Liver (tissue), 9 donors: ENCODE results near the gene NOS2. TPM values are rescaled to one million over a fixed set of nuclear protein-coding genes. Genes with fewer than 3 reads are reported as not detected.

Experiments
- DNase-seq: peaks from one replicate; pipeline ENCODE4 v3.0.0-alpha.2; 2017; ENCODE audit warnings: low spot score
- H3K27ac ChIP-seq, 2 donors: one replicate each; pipeline ENCODE4 v1.7.0; 2013; ENCODE audit warnings: inconsistent platforms in 2 of 2, low read length in 2 of 2, control low read depth in 1 of 2, low read depth in 1 of 2, mild to moderate bottlenecking in 1 of 2
- H3K27me3 ChIP-seq, 4 donors: one replicate each; pipeline versions ENCODE4 v1.6.1 to v1.7.0; 2013; ENCODE audit warnings: low read length in 3 of 4, inconsistent platforms in 1 of 4, mild to moderate bottlenecking in 1 of 4, moderate library complexity in 1 of 4; ENCODE audit not compliant: control insufficient read depth in 4 of 4, insufficient read depth in 4 of 4
- H3K36me3 ChIP-seq, 4 donors: one replicate each; pipeline versions ENCODE4 v1.6.1 to v1.7.0; 2013; ENCODE audit warnings: low read length in 3 of 4, mild to moderate bottlenecking in 3 of 4, low read depth in 1 of 4, moderate library complexity in 1 of 4; ENCODE audit not compliant: control insufficient read depth in 4 of 4, insufficient read depth in 3 of 4
- H3K4me1 ChIP-seq, 4 donors: one replicate each; pipeline versions ENCODE4 v1.6.1 to v1.7.0; 2013; ENCODE audit warnings: low read length in 3 of 4, mild to moderate bottlenecking in 3 of 4, moderate library complexity in 1 of 4; ENCODE audit not compliant: control insufficient read depth in 4 of 4, insufficient read depth in 4 of 4
- H3K4me3 ChIP-seq, 3 donors: one replicate each; pipeline versions ENCODE4 v1.6.1 to v1.7.0; 2013; ENCODE audit warnings: low read length in 3 of 3, control low read depth in 1 of 3, low read depth in 1 of 3, mild to moderate bottlenecking in 1 of 3
- H3K9ac ChIP-seq, 2 donors: one replicate each; pipeline ENCODE4 v1.7.0; 2013; ENCODE audit warnings: low read length in 2 of 2, mild to moderate bottlenecking in 2 of 2, moderate library complexity in 2 of 2, control low read depth in 1 of 2, low read depth in 1 of 2
- H3K9me3 ChIP-seq, 4 donors: one replicate each; pipeline versions ENCODE4 v1.6.1 to v1.7.0; 2013; ENCODE audit warnings: low read length in 3 of 4; ENCODE audit not compliant: control insufficient read depth in 4 of 4
- CTCF ChIP-seq: fragments of 150-350 bp; IDR thresholded peaks from 2 replicates; pipeline ENCODE4 v1.5.1; 2017; ENCODE audit warnings: improper control_type of control experiment, low read depth, low read length; ENCODE audit not compliant: missing input control
- EGR1 ChIP-seq, 2 donors: IDR thresholded peaks; 2 replicates each; pipeline ENCODE4 v1.6.1; 2016 to 2018; ENCODE audit warnings: antibody characterized with exemption in 2 of 2, low read depth in 2 of 2
- FOXA1 ChIP-seq: IDR thresholded peaks from 2 replicates; pipeline ENCODE4 v1.6.1; 2016; ENCODE audit warnings: antibody characterized with exemption
- FOXA2 ChIP-seq: IDR thresholded peaks from 2 replicates; pipeline ENCODE4 v1.6.1; 2016; ENCODE audit warnings: antibody characterized with exemption
- GABPA ChIP-seq, 2 donors: IDR thresholded peaks in 1 of 2; conservative IDR thresholded peaks in 1 of 2; 2 replicates each; pipeline ENCODE4 v1.6.1; 2016; ENCODE audit warnings: antibody characterized with exemption in 2 of 2, mild to moderate bottlenecking in 1 of 2, moderate library complexity in 1 of 2
- HNF4A ChIP-seq, 2 donors: conservative IDR thresholded peaks; 2 replicates each; pipeline ENCODE4 v1.6.1; 2016; ENCODE audit warnings: antibody characterized with exemption in 2 of 2, mild to moderate bottlenecking in 2 of 2
- HNF4G ChIP-seq: IDR thresholded peaks from 2 replicates; pipeline ENCODE4 v1.6.1; 2016; ENCODE audit warnings: antibody characterized with exemption
- JUND ChIP-seq, 2 donors: IDR thresholded peaks; 2 replicates each; pipeline ENCODE4 v1.6.1; 2016; ENCODE audit warnings: antibody characterized with exemption in 2 of 2
- MAX ChIP-seq: IDR thresholded peaks from 2 replicates; pipeline ENCODE4 v1.6.1; 2016; ENCODE audit warnings: antibody characterized with exemption
- NR2F2 ChIP-seq: IDR thresholded peaks from 2 replicates; pipeline ENCODE4 v1.6.1; 2016; ENCODE audit warnings: antibody characterized with exemption
- RAD21 ChIP-seq, 2 donors: IDR thresholded peaks; 2 replicates each; pipeline ENCODE4 v1.6.1; 2016; ENCODE audit warnings: antibody characterized with exemption in 2 of 2, mild to moderate bottlenecking in 2 of 2
- REST ChIP-seq: IDR thresholded peaks from 2 replicates; pipeline ENCODE4 v1.6.1; 2016; ENCODE audit warnings: antibody characterized with exemption, mild to moderate bottlenecking
- RXRA ChIP-seq, 2 donors: IDR thresholded peaks; 2 replicates each; pipeline ENCODE4 v1.6.1; 2017 to 2018; ENCODE audit warnings: antibody characterized with exemption in 2 of 2, mild to moderate bottlenecking in 1 of 2
- SP1 ChIP-seq: IDR thresholded peaks from 2 replicates; pipeline ENCODE4 v1.6.1; 2018; ENCODE audit warnings: antibody characterized with exemption, mild to moderate bottlenecking
- TAF1 ChIP-seq: conservative IDR thresholded peaks from 2 replicates; pipeline ENCODE4 v1.6.1; 2016; ENCODE audit warnings: antibody characterized with exemption, mild to moderate bottlenecking
- YY1 ChIP-seq: IDR thresholded peaks from 2 replicates; pipeline ENCODE4 v1.6.1; 2016; ENCODE audit warnings: antibody characterized with exemption, mild to moderate bottlenecking
- WGBS: extraction: QIAGEN DNeasy Blood & Tissue Kit; methylation state at CpG from one replicate; pipeline ENCODE4 v1.1.7; 2013; 5-methylcytosine and 5-hydroxymethylcytosine counted together
- polyA plus RNA-seq, 2 donors: library from polyadenylated mRNA; stranded (reverse) in 1 of 2; unstranded in 1 of 2; fragments of 200-250 nt in 1 of 2; fragments of >200 nt in 1 of 2; fragmentation: Nextera tagmentation in 1 of 2; extraction: Ambion mirVana in 1 of 2; gene quantifications; one replicate each; pipeline versions ENCODE4 v1.2.1 to v1.2.3, GENCODE V29; 2013 to 2015
- total RNA-seq, 2 donors: library from RNA; depleted of rRNA; stranded (reverse); fragments of >200 nt; gene quantifications; one replicate each; pipeline ENCODE4 v1.2.3, GENCODE V29; 2014
- TF ChIP-seq, protein P1 (sequence below): IDR thresholded peaks from 2 replicates; pipeline ENCODE4 v1.6.1; 2016; ENCODE audit warnings: antibody characterized with exemption
- TF ChIP-seq, protein P2 (sequence below): IDR thresholded peaks from 2 replicates; pipeline ENCODE4 v1.6.1; 2016; ENCODE audit warnings: antibody characterized with exemption
- donor health status: healthy.
- donor health status: healthy.
- donor health status: healthy.
- donor health status: healthy.
- donor health status: healthy.

Gene NOS2
- total and polyA plus RNA-seq, 4 donors, result under 0.01 to 0.01 TPM; not detected in 2

DNA sequence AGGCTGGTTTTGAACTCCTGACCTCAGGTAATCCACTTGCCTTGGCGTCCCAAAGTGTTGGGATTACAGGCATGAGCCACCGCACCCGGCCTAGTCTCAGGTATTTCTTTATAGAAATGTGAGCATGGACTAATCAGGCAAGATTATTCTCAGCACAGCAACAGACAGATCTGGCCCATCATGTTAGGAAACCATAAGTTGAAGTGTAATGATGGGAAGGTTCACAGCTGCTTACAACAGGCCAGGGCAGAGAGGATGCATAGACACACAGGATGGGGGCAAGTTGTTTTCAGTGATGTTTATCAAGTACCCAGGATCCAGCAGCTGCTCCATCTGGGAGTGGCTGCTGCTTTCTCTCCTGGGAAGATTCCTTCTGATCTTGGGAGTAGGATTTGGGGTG, 16.6 kb upstream of the NOS2 start:
- no peaks in the 10 kb centered on the region for H3K4me1 ChIP-seq
- no peak overlapping the region for H3K27ac ChIP-seq
- no peaks in the 10 kb centered on the region for H3K27me3 ChIP-seq
- peaks cover 0 to 4% (median 0%) of the 10 kb centered on the region in 4 donors for H3K9me3 ChIP-seq
- no peak overlapping the region for H3K4me3 ChIP-seq
- H3K9ac ChIP-seq, result no peak overlapping the region
- WGBS, result 95% methylated on average over 3 of the region's 3 CpGs
- TF ChIP-seq NR2F2 (no peak), HNF4A (conservative IDR thresholded peaks at IDR 0.05) (no peak), RXRA (IDR thresholded peaks at IDR 0.05) (no peak), YY1 (no peak), FOXA1 (no peak), RAD21 (IDR thresholded peaks at IDR 0.05) (no peak), SP1 (no peak), REST (no peak), GABPA (IDR thresholded peaks at IDR 0.05 in 1 of 2, conservative IDR thresholded peaks at IDR 0.05 in 1 of 2) (no peak), FOXA2 (no peak), TAF1 (no peak), CTCF (no peak), JUND (IDR thresholded peaks at IDR 0.05) (no peak), HNF4G (no peak), MAX (no peak), EGR1 (IDR thresholded peaks at IDR 0.05; ENCODE audit: low read depth in 2 of 2) (no peak)
- TF ChIP-seq, protein P1, sequence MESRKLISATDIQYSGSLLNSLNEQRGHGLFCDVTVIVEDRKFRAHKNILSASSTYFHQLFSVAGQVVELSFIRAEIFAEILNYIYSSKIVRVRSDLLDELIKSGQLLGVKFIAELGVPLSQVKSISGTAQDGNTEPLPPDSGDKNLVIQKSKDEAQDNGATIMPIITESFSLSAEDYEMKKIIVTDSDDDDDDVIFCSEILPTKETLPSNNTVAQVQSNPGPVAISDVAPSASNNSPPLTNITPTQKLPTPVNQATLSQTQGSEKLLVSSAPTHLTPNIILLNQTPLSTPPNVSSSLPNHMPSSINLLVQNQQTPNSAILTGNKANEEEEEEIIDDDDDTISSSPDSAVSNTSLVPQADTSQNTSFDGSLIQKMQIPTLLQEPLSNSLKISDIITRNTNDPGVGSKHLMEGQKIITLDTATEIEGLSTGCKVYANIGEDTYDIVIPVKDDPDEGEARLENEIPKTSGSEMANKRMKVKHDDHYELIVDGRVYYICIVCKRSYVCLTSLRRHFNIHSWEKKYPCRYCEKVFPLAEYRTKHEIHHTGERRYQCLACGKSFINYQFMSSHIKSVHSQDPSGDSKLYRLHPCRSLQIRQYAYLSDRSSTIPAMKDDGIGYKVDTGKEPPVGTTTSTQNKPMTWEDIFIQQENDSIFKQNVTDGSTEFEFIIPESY, result no peak
- TF ChIP-seq, protein P2, sequence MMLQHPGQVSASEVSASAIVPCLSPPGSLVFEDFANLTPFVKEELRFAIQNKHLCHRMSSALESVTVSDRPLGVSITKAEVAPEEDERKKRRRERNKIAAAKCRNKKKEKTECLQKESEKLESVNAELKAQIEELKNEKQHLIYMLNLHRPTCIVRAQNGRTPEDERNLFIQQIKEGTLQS, result no peak
- DNase-seq, result no peak
- H3K36me3 ChIP-seq, result no peaks in the 10 kb centered on the region
